ENCODE results near the gene NPAS1. TPM values are rescaled to one million over a fixed set of nuclear protein-coding genes. Genes with fewer than 3 reads are reported as not detected.

Gene NPAS1
- polyA plus RNA-seq, 1 donor (not counting 4 experiments of a cell fraction or from before 2014, with no cell fraction given) = 0.42 TPM

DNA sequence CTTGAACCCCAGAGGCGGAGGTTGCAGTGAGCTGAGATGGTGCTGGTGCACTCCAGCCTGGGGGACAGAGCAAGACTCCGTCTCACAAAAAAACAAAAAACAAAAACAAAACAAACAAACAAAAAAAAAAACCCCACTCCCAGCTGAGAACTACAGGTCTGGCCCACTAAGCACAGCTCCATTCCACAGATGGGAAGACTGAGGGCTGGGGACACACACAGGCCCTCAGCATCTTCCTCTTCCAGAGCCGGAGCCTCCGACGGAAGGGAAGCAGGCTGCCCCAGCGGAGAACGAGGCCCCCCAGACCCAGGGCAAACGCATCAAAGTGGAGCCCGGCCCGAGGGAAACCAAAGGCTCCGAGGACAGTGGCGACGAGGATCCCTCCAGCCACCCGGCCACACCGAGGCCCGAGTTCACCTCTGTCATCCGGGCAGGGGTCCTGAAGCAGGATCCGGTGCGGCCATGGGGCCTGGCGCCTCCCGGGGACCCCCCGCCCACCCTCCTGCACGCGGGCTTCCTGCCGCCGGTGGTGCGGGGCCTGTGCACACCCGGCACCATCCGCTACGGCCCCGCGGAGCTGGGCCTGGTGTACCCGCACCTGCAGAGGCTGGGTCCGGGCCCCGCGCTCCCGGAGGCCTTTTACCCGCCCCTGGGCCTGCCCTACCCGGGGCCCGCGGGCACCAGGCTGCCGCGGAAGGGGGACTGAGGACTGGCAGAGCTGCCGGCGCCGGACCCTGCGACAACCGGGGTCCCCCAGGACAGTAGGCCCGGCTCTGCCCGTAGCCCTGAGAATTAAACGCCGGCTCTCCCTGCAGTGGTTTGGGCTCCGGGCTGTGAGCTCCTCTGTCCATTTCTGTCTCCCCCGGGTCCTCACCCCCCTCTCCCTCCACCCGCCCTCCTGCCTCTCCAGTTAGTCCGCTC, 25.6 kb downstream of the NPAS1 start:
- H3K9me1 ChIP-seq (ENCODE audit: control insufficient read depth, extremely low read depth, insufficient read depth, low read length) = no peaks in the 10 kb centered on the region
- H3K9ac ChIP-seq (ENCODE audit: control insufficient read depth, extremely low read depth, insufficient read depth, low read length) = no peak overlapping the region
- peaks cover 4% of the 10 kb centered on the region for H3K4me1 ChIP-seq (ENCODE audit: control insufficient read depth, extremely low read depth, insufficient read depth, low read length)
- no peak overlapping the region for H3K4me2 ChIP-seq (ENCODE audit: control insufficient read depth, extremely low read depth, insufficient read depth, low read depth, low read length)
- no peak overlapping the region for H2AFZ ChIP-seq (ENCODE audit: control insufficient read depth, low read length)
- FAIRE-seq (no peak), DNase-seq (ENCODE audit: low read depth, low spot score) (no peak)
- H4K20me1 ChIP-seq (ENCODE audit: control insufficient read depth, extremely low read depth, insufficient read depth, low read length) = no peaks in the 10 kb centered on the region
- H3K36me3 ChIP-seq (ENCODE audit: control insufficient read depth in 2 of 2, extremely low read depth in 1 of 2, insufficient read depth in 2 of 2, low read length in 2 of 2) = no peaks in the 10 kb centered on the region
- no peaks in the 10 kb centered on the region for H3K27me3 ChIP-seq (ENCODE audit: control insufficient read depth, extremely low read depth, insufficient read depth, low read length)
- H3K79me2 ChIP-seq (ENCODE audit: control insufficient read depth, insufficient read depth, low read length) = no peaks in the 10 kb centered on the region
- TF ChIP-seq EZH2 (IDR thresholded peaks at IDR 0.05; ENCODE audit: low read length) = no peak
- TF ChIP-seq, protein P1, sequence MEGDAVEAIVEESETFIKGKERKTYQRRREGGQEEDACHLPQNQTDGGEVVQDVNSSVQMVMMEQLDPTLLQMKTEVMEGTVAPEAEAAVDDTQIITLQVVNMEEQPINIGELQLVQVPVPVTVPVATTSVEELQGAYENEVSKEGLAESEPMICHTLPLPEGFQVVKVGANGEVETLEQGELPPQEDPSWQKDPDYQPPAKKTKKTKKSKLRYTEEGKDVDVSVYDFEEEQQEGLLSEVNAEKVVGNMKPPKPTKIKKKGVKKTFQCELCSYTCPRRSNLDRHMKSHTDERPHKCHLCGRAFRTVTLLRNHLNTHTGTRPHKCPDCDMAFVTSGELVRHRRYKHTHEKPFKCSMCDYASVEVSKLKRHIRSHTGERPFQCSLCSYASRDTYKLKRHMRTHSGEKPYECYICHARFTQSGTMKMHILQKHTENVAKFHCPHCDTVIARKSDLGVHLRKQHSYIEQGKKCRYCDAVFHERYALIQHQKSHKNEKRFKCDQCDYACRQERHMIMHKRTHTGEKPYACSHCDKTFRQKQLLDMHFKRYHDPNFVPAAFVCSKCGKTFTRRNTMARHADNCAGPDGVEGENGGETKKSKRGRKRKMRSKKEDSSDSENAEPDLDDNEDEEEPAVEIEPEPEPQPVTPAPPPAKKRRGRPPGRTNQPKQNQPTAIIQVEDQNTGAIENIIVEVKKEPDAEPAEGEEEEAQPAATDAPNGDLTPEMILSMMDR (optimal IDR thresholded peaks at IDR 0.05 in 1 of 3, IDR thresholded peaks at IDR 0.05 in 1 of 3, conservative IDR thresholded peaks at IDR 0.05 in 1 of 3; ENCODE audit: extremely low read depth in 1 of 3, insufficient read depth in 2 of 3, low read length in 3 of 3) = no peak
- H3K27ac ChIP-seq (ENCODE audit: control insufficient read depth, insufficient read depth, low read length) = no peak overlapping the region
- dilution Hi-C loops (cut with MboI; ENCODE audit: extremely low pct_ligation_motif_present, low sequenced_read_pairs) = no loop called here
- H3K9me3 ChIP-seq (ENCODE audit: control insufficient read depth, low read depth, low read length) = no peaks in the 10 kb centered on the region
- H3K4me3 ChIP-seq (ENCODE audit: control insufficient read depth in 2 of 3, extremely low read depth in 1 of 3, insufficient read depth in 2 of 3, low read depth in 1 of 3, low read length in 3 of 3) = no peak overlapping the region

DNA sequence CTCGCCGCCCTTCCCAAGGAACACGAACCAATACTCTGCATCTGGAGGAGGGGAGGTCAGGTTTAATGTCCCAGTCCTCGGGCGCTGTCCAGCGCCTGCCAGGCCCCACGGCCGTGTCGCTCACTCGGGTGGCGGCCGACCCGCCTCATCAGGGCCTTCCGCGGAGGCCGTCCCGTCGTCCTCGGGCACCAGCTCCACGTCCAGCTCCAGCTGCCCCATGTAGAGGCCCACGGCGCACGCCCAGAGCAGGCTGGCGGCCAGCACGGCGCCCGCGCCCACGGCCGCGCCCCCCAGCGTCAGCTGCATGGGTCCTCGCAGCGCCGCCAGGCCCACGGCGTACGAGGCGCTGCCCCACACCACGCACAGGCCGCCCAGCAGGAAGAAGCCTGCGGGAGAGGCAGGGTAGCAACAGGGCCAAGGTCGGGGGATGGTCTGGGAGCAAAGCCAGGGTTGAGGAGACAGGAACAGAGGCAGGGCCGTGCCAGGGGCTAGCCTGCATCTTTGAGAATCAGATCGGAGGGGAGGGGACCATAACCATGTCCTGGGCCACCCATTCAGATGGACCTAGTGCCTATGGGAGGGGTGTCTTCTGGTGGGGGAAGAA, 26.3 kb downstream of the NPAS1 start:
- no peaks in the 10 kb centered on the region for H3K27me3 ChIP-seq (ENCODE audit: control insufficient read depth, extremely low read depth, insufficient read depth, low read length)
- H3K4me2 ChIP-seq (ENCODE audit: control insufficient read depth, extremely low read depth, insufficient read depth, low read depth, low read length) = no peak overlapping the region
- H3K4me1 ChIP-seq (ENCODE audit: control insufficient read depth, extremely low read depth, insufficient read depth, low read length) = peaks cover 4% of the 10 kb centered on the region
- TF ChIP-seq, protein P1 (optimal IDR thresholded peaks at IDR 0.05 in 1 of 3, IDR thresholded peaks at IDR 0.05 in 1 of 3, conservative IDR thresholded peaks at IDR 0.05 in 1 of 3; ENCODE audit: extremely low read depth in 1 of 3, insufficient read depth in 2 of 3, low read length in 3 of 3) = no peak
- TF ChIP-seq EZH2 (IDR thresholded peaks at IDR 0.05; ENCODE audit: low read length) = no peak
- DNase-seq (ENCODE audit: low read depth, low spot score) = no peak
- H2AFZ ChIP-seq (ENCODE audit: control insufficient read depth, low read length) = no peak overlapping the region
- no peaks in the 10 kb centered on the region for H3K36me3 ChIP-seq (ENCODE audit: control insufficient read depth in 2 of 2, extremely low read depth in 1 of 2, insufficient read depth in 2 of 2, low read length in 2 of 2)
- no peak overlapping the region for H3K9ac ChIP-seq (ENCODE audit: control insufficient read depth, extremely low read depth, insufficient read depth, low read length)
- no peaks in the 10 kb centered on the region for H3K79me2 ChIP-seq (ENCODE audit: control insufficient read depth, insufficient read depth, low read length)
- no peak for FAIRE-seq
- H3K9me3 ChIP-seq (ENCODE audit: control insufficient read depth, low read depth, low read length) = no peaks in the 10 kb centered on the region
- H3K4me3 ChIP-seq (ENCODE audit: control insufficient read depth in 2 of 3, extremely low read depth in 1 of 3, insufficient read depth in 2 of 3, low read depth in 1 of 3, low read length in 3 of 3) = no peak overlapping the region
- no peaks in the 10 kb centered on the region for H4K20me1 ChIP-seq (ENCODE audit: control insufficient read depth, extremely low read depth, insufficient read depth, low read length)
- H3K27ac ChIP-seq (ENCODE audit: control insufficient read depth, insufficient read depth, low read length) = no peak overlapping the region
- dilution Hi-C loops (cut with MboI; ENCODE audit: extremely low pct_ligation_motif_present, low sequenced_read_pairs) = no loop called here
- H3K9me1 ChIP-seq (ENCODE audit: control insufficient read depth, extremely low read depth, insufficient read depth, low read length) = no peaks in the 10 kb centered on the region
